ENCODE data around the gene CRIM1.

CRIM1 gene

DNA sequence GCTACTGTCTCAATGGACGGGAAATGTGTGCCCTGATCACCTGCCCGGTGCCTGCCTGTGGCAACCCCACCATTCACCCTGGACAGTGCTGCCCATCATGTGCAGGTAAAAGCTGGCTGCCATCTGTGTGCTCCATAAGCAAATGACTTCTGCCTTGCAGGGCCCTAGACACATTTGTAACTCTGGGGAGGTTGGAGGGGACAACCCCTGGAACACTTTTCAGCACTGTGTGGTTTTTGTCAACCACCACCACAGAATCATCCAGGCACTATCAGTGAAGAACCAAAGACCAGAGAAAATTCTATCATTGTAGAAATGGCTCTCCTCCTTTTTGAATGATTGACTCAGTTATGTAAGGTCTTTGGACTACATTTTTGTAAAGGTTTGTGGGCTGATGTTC is 158.1 kb downstream of the CRIM1 start:
- no peak overlapping the region for H3K4me3 ChIP-seq (ENCODE audit: low read depth, low read length)

DNA sequence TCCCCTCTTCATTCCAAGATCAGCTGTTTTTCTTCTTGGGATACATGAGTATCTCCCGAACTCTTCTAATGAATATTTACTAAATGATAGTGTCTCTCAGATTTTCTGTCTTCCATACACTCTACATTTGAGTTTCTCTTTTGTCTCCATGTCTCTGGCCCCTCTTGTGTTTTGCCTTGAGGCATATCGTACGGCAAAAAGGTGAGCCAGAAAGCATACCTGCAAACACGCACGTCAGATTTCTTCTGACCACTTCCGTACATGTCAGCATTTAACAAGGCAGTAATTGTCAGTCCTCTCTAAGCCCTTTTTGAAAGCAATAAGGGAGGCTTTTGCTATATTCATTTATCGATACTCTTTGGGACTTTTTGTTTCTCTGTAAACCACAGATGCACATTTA is 160.0 kb downstream of the CRIM1 start:
- H3K4me3 ChIP-seq (ENCODE audit: low read depth, low read length), result no peak overlapping the region

DNA sequence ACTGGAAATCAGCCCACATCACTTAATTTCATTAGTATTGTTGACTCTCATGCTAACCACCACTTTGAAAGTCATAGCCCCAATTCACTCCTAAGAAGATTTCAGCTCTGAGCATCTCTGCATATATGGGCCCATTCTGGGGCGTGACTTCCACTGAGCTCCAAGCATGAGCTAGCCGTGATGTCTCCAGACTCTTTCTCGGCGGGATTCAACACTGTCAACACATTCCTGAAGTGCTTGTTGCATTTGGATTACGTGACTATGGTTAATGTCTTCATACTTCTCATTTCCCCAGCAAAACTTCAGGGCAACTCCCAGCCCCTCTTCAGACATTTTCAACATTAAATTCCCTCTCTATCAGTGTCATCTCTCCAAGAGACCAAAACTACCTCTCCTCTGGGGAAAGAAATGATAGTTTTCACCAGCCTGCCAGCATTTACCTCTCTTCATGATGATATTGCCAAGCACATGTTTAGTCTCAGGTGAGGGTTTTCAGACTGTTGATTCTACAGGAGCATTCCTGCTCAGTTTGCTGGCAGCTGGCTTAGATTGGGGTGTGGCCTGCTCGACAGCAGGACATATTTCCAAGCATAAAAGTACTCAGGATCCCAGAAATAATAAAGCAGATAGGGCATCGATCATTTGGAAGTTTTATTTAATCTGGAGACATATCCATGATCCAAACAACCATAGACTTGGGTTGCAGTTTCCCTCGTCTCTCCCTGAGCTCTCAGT is 160.7 kb downstream of the CRIM1 start:
- H3K4me3 ChIP-seq (ENCODE audit: low read depth, low read length), result no peak overlapping the region

DNA sequence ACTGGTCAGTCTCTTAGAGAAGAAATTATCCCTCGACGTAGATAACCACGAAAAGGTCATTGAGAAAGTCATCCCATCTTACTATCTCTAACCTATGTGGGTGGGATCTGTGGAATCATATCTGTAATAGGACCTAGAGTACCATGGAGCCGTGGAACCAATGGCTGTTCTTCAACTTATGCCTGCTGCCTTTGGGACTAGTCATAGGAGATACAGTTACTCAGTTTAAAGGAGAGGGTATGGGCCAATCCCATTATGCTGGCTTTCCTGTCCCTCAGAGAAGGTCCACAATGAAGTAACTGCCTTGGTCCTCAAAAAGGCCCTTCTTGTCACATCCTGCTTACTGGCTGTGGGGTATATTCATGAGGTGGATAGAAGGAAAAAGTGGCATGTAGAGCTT is 164.9 kb downstream of the CRIM1 start:
- no peak overlapping the region for H3K4me3 ChIP-seq (ENCODE audit: low read depth, low read length)

DNA sequence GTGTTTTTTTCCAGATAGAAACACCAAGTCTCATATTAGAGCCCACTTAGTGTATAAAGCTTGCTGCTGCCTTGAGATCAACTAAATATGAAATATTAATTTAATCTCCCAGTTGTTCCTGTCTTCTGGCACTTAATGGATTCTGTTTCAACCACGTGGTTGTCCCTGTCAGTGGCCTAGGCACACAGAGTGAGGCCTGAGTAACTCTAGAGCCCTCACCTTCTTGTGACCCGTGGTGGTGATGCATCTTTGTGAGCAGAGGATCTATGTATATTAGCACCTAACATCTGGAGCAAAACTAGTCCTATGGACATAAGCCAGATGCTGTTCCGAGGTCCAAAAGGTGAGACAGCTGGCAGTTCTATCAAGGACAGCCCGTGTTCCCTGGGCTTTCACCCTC is 167.6 kb downstream of the CRIM1 start:
- H3K4me3 ChIP-seq (ENCODE audit: low read depth, low read length), result no peak overlapping the region

DNA sequence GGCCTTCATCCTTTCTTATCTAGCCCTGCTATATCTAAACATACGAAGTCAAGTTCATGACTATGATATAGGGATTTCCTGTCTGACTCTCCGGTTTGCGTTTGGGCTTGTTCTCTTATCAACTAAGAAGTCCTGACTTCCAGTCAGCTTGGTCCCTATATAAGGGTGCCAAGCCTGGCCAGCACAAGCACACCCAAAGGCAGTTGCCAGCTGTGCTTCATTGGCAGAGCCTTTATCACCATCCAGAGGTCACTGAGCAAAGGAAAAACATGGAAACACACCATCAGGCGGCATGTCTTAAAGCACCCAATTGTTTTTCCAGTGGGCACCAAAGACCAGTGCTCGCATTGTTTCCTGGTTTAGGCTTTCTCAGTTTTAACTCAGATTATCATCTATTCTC is 169.7 kb downstream of the CRIM1 start:
- H3K4me3 ChIP-seq (ENCODE audit: low read depth, low read length), result no peak overlapping the region

DNA sequence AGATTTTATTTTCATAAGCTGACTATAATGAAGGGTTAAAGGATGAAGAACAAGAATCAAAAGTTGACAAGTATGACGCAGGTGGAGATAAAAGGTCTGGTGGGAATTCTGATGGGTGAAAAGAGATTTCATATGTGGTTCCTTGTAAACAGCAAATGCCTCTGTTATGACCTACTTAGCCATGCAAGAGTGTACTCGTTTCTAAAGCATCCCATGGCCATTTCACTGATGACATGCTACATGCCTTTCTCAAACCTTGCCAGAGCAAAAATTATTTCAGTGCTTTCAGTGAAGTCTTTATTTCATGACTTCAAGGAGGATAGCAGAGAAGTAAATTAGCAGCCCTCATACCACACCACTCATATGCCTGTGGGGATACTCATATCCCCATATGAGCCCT is 170.6 kb downstream of the CRIM1 start:
- no peak overlapping the region for H3K4me3 ChIP-seq (ENCODE audit: low read depth, low read length)

DNA sequence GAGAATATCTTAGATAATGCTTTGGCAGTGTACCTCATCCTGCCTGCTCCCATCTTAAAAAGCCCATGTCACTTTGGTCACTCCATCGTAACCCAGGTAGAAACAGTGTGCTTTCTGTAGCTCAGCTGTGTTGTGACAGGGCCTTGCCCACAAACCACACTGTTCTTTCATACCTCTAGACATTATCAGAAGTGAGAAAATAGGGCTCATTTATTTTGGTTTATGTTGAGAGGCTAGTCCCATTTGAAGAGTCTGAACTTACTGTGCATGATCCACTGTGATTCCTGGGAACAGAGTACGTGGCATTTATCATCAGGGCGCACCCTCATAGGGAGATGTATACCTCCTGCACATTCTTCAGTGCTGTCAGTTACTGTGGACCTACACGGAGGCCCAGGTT is 172.7 kb downstream of the CRIM1 start:
- no peak overlapping the region for H3K4me3 ChIP-seq (ENCODE audit: low read depth, low read length)

DNA sequence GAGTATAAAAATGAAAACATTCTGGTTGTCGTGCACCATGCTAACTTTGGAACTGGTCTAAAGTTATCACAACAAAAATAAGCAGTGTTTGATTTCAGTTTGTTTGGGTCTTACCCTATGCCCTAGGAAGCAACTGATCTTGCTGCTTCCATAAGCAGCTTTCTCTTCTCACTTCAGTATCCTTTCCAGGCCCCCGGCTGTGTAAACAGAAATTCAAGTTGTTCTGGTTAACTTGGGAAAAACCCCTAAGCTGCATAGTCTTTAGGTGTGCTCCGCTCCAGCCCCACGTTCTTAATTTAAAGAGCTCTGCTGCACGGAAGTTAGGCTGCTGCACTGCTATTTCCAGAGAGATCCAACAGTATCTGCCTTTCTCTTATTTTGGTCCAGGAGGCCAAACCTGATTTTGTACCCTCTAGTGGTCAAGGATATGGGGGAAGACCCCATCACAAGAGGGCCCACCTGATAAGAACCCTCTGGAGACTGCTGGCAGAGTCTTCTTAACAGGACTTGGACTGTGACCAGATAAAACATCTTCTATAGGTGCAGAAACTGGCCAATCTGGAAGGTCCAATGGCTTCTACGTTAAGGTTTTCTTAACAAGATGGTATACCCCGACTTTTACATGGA is 173.3 kb downstream of the CRIM1 start:
- no peak overlapping the region for H3K4me3 ChIP-seq (ENCODE audit: low read depth, low read length)

DNA sequence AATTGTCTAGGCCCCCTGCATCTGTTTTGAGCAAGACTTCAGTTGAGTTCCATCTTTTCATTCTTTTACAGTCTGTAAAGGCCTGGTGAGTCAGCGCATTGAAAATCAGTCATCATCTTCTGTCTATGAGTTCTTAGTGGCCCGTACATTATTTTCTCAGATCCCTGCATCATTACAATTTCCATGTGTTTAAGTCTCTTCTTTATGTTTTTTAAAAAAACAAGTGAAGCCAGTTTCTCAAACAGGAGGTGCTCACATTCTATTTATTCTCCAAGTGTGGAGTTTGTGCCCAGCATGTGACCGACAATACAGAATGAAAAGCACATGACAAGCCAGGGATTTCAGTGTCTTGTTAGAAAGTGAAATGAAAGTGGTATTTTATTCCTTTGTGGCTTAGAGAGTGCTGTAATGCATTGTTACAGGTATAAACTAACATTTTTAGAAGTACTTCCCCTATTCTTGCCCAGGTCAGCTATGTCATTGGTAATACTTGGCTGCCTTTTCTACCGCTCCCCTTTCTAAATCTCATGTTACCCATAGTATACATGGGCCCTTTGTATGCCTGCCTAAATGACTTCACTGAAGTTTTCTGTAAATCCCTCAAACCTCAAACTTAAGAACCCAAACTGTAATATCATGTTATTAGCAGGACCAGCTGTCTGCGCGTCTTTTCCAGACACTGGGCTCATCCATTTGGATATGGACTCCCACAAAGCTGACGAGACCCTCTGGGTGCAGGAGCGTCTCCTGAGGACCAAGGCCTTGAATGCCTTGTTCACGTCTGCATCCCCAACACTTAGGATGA is 174.8 kb downstream of the CRIM1 start:
- no peak overlapping the region for H3K4me3 ChIP-seq (ENCODE audit: low read depth, low read length)

DNA sequence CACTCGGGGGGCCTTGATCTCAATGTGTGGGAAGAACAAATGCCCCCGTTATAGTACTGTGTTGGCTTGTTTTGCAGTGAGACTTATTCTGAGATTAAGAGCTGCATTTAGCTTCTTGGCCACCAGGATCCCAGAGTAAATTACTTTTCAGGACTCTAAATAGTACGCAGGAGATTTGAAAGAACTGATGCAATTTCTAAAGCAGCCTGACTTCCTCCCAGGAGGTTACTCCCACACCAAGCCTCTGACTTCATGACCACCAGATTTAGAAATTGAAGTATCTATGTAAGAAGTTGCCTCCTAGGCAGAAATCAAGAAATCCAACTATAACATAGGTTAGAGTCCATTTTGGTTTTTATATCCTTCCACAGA is 175.4 kb downstream of the CRIM1 start:
- no peak overlapping the region for H3K4me3 ChIP-seq (ENCODE audit: low read depth, low read length)

DNA sequence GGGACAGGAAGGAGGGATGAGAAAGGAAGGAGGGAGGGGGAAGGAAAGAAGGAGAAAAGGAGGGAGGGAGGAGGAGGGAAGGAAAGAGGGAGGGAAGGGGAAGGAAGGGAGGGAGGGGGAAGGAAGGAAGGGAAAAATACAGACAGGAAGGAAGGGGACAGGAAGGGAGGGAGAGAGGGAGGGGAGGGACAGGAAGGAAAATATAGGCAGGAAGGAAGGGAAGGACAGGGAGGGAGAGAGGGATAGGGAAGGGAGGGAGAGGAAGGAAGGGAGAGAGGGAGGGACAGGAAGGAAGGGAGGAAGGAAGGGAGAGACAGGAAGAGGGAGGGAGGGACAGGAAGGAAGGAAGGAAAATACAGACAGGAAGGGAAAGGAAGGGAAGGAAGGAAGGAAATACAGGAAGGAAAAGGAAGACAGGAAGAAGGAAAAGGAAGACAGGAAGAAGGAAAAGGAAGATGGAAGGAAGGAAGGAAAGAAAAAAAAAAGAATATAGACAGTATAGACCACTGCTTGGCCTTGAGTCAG is 178.8 kb downstream of the CRIM1 start:
- H3K4me3 ChIP-seq (ENCODE audit: low read depth, low read length), result no peak overlapping the region

DNA sequence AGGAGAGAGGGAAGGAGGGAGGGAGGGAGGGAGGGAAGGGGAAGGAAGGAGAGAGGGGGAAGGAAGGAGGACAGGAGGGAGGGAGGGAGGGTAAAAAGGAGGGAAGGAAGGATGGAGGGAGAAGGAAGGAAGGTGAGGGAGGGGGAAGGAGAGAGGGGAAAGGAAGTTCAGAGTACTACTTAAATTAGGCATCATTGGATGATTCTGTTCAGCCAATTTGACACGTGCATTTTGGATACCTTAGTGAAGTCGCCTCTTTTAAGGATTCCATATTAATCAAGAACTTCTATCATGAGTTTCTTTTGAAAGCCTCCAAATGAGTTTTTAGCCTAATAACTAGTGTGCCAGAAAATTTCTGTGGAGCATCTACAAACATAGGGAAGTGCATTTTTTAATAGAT is 179.5 kb downstream of the CRIM1 start:
- no peak overlapping the region for H3K4me3 ChIP-seq (ENCODE audit: low read depth, low read length)

DNA sequence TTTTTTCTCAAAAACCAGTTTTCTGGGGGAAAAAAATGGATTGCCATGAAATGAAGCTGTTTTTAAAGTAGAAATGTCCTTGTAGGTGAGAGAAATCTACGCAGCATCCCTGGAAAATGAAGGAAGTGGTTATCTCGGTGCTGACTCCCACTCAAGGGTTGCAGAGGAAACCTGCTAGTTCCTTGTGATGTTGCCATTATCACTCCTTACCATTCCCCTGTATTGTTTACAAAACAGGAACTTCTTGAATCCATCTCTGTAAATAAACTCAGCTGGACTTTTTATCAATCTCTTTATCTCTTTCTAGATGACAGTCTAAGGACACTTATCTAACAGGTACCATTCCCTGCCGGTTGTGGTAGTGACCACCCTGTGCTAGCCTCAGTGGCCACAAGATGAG is 181.2 kb downstream of the CRIM1 start:
- H3K4me3 ChIP-seq (ENCODE audit: low read depth, low read length), result no peak overlapping the region

DNA sequence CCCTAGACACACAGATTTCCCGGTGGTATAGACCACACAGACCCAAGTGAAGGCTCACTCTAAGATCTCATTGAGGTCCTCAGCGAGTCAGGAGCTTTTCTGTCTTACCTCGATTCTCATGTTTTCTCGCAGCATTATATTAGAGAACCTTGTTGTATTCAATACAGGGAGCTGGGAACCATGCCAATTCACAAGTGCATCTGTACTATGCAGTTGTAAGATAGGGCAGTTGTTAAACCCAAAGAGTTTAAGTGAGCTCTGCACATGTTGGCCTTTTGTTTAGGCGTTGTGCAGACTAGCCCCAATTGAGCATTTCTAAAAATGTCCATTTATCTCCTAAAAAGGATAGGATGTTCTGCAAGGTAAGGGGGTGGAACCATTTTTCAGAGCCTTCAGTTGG is 182.8 kb downstream of the CRIM1 start:
- H3K4me3 ChIP-seq (ENCODE audit: low read depth, low read length), result no peak overlapping the region

DNA sequence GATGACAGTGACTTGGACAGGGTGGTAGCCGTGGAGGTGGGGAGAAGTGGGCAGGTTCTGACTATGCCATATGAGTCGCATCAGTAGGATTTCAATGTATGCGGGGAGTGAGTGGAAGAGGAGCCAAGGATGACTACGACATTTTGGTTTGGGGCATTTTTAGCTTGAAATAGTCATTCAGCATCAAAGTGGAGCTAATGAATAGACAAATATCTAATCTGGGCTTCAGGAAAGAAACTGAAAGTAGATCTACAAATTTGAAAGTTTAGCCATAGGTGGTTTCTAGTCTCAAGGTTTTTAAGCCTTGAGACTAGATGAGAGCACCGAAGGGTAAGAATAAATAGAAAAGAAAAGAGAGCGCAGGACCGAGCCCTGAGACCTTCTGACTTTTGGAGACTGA is 184.1 kb downstream of the CRIM1 start:
- no peak overlapping the region for H3K4me3 ChIP-seq (ENCODE audit: low read depth, low read length)

DNA sequence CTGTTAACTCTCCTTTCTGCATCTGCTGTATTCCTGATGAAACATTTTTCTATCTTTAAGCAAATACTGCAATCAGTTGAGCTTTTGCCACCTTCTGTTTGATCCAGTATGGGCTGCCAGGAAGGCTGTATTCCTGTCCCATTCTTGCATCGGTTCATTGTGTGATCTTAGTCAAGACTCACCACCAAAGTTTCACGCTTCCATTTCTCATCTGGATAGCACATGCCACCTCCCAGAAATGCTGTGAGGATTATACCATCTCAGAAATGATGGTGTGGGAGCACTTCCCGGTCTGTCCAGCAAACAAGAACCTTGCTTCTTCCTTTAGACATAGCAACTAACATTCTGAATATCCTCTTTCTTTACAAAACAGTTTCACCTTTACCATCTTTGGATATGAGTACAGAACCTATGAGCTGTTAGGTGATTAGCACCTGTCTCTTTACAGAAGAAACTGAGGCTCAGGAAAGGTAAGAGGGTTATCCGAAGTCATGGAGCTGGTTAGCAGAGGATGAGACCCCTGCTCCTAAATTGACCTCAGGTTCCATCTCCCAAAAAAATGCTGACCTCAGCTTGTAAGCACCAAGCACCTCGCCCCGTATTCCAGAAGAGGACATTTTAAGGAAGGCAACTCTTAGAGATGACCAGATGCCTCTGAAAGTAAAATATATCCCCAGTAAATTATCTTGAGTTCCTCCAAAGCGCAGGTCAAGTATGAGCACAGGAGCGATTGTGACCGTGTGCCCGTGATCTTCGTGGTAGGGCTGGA is 185.6 kb downstream of the CRIM1 start:
- no peak overlapping the region for H3K4me3 ChIP-seq (ENCODE audit: low read depth, low read length)

DNA sequence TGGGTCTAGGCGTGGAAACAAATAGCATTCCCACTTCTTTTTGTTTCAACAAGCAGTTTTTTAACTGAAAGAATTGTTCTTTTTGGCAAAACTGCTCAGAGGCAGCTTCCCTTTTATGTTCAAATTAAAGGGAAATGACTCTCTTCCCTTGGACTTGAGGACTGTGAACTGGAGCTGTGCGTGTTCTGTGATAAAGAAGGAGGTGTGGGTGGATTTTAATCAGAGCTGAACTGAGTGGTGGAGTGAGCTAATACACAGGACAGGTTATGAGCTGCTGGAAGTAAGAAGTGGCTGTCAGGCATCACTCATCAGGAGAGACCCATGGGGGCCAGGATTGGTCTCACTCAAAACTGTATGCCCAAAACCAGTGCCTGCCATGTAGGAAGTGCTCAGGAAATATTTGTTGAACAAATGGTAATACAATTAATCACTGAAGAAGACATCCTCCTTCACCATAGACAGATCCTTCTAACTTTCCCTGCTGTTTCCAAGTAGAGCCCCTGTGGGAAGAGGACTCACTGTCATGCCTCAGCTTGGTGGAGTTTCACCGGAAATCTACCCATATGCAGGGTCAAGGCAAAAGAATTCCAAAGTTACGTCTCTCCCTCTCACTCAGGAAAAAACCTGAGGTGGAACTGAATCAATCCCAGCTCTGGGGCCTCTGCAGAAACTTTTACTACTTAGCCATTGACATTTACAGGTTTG is 186.5 kb downstream of the CRIM1 start:
- no peak overlapping the region for H3K4me3 ChIP-seq (ENCODE audit: low read depth, low read length)

DNA sequence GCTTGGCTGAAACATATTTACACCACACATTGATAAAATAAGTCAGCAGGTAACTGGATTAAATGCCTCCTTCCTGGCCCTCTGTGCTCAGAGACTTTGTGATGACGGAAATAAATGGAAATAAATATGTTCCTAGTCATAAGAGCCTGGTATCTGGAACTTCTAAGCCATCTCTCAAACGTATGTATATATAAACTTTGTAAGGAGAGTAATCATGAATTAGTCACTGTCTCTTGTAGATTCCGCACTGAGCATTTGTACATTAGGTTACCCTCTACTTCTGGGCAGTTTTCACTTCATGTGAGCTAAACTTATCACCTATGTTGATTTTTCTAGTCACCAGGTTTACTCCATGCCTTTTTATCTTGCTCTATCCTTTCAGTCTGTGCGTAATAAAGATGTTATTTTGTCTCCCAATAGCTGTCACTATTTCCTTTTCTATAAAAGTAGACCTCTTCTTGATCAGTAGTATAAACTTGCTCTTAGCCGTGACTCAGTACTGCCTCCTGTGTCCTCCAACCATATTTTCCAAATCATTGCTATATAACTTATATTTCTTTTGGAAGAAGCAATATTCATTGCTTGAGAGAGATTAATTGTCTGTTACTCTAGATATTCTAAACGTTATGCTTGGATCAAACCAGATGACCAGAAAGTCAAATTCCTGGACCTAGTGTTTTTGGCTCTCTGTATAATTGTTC is 189.2 kb downstream of the CRIM1 start:
- no peak overlapping the region for H3K4me3 ChIP-seq (ENCODE audit: low read depth, low read length)

DNA sequence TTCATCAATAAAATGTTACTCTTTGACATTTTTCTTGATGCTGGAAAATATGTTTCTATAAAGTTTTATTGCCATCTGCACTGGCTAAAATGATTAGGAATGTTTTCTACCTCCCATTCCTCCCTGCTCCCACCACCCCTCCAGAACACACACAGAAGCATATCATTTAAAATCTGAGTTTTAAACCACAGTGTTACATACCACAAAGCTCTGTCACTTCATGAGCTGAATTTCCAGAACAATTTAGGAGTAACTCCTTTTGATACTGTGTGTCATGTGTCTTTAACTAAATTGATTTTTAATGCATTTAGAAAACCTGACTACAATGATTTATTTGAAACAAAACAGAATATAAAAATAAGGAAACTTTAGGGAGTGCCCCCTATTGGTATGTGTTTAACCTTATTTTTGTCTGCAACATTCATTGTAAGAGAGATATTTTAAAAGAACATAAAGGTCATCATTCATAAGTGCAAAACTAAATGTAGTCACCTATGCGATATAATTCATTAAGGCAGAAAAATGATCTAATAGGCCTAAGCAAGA is 190.4 kb downstream of the CRIM1 start:
- H3K4me3 ChIP-seq (ENCODE audit: low read depth, low read length), result no peak overlapping the region
